Stimulated activated CD4-positive, alpha-beta T cell treated with anti-CD3 and anti-CD28 coated beads, Interleukin-12 subunit alpha, Interleukin-12 subunit beta, amount 100 ng/mL, for 24 hours (primary cell): ENCODE measurements around the gene PSD.

ENCODE experiments used
- DNase-seq, 2 experiments: peaks; one replicate each; pipeline ENCODE4 v3.0.0-alpha.2; 2020; ENCODE audit warnings: low read depth in 2 of 2

Gene PSD

DNA sequence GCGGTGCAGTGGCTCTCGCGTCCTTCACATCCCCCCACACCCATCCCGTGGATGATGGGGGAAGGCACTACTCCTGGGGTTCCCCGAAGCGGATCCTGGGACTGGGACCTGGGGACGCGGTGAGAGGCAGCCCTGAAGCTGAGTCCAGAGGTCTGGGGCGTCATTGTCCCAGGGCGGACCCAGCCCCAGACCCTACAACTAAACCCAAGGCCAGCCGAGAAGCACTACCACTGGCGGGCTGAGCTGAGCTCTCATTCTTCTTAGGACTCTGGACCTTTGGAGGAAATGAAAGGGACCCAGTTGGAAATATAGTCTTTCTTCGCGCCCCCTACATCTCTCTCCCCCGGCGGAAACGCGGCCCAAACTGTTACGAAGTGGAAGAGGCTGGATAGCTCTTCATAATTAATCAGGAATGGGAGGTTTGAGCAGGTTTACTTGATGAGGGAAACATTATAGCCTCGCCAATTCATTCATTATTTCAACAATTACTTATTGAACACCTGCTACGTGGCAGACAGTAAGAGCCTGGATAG is 1.7 kb upstream of the PSD start:
- no peak for DNase-seq

DNA sequence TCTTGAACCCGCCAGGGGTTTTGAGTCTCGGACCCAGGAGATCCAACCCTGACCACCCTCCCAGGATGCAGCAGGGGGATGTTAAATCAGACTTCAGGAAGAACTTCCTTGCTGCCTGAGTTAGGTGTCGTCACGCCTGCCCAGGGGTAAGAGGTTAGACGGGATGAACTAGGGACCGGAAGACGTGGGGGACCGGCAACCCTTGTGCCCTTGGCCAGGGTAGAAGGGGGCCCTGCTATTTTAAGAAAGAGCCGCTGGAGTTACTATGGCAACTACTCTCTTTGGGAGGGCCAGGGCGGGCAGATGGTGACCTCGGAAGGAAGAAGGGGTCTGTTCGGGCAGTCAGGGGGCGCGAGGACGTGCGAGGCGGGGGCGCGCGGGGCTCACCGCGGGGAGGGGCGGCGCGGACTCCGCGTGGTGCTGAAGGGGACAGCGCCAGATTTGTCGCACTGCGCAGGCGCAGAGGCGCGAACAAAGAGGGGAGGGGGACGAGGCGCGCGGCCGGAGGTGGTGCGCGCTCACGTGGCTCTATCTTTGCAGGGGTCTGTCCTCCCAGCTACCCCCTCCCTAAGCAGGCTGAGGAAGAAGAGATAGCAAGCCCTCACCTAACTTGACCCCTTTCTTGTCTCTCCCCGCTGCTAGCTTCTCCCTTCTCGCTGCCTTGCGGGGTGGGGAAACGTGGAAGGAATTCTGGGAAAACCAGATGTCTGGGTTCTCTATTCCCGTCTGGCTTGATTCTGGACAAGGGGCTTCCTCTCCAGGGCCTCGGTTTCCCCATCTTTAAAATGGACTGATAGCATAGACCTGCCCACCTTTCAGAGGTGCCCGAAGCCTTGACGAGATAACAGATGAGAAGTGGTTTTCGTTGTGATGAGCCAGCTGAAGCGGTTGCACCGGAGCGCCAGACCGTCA is 940 bp upstream of the PSD start:
- peak in 1 of 2 experiments; percentile 54 for DNase-seq

- no peak for DNase-seq
Observed at GRCh38 chr10:102416695-102417094, 1.9 kb downstream of the PSD start.

DNA sequence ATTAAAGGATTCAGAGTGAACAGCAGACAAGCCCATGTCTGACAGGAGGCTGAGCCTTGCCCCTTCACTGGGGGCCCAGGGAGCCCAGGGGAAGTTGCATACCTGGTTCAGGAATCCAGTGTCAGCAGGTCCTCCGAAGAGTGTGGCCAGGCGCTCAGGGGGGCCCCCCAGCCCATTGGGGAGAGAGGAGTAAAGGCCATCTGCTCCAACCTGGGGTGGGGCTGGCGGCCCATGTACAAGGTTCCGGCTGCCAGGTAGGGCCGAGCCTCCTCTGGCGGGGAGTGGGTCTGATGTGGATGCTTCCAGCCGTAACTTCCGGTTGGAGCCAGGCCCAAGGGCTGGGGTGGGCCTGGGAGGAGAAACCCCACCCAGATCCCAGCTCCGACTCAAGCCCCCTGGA is 2.3 kb downstream of the PSD start:
- DNase-seq, result no peak

DNA sequence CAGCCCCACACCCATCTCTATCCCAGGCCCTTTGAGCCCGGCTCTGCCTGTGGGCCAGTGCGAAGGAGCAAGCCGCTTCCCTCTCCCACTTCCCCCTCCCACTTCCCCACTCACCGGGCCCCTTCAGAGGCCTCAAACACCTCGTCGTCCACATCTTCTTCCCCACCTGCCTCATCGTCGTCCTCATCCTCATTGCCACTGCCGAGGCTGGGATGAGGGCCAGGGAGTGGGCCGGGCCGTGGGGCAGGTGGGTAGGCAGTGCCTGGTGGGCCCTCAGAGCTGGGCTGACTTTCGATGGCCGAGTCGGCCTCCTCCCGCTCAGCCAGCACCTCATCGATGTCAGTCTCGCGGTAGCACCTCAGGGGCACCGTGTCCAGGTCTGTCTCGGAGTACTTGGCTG is 3.8 kb downstream of the PSD start:
- no peak for DNase-seq

DNA sequence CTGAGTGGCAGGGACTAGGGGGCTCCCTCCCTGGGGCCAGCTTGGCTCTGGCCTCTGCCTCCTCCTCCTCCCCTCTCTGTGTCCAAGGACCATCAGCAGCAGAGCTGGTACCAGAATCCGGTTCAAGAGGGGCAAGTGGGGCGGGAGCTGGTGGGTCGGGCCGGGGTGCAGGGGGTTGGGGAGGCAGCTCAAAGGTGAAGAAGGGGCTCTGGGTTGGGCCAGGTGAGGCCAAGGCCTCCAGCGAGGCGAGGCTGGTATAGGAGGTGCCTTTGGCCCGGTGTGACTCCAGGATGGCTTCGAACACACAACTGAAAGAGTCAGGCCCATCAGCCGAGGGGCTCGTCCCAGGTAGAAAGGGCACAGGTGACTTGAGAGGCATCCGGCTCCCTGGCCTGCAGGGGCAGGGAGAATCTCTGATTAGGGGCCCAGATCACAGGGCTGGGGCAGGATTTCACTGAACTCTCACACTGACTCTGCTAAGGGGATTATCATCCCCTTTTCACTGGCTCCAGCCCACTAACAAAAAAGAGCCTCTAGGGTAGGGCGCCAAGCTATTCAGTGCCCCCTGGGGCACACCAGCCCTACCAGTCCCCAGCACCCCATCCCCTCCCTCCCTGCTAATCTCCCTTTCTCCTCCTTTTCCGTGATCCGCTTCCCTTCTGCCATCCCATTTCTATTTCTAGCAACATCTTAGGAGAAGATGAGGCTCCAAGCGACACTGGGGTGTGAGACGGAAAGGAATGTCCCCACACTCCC is 4.6 kb downstream of the PSD start:
- DNase-seq, result no peak

DNA sequence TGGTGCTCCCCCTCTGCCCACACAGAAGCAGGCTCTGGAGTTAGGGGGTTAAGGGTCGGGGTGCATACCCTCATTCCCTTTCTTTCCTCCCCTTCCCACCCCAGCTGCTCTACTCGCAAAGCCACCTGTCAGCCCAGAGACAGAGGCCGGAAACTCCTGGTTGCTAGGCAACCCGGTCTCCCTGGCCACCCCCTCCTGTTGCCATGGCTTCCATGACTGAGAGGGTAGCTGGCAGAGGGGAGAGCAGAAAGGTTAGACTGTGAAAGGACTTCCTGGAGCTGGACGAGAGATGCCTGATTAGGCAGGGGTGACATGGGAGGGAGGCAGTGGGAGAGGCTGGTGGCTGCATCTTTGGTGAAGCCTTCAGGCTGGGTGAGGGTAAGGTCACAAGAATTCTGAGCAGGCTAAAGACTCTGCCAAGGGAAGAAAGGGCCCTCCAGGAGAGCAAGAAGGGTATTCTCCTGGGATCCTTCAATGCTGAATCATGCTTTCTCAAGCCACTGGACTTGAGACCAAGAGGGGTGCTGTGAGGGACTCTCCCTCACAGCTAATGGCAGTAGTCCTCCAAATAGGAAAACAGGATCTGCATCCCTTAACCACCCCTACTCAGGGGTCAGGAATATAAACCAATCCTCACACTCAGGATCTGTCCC is 5.4 kb downstream of the PSD start:
- no peak for DNase-seq

DNA sequence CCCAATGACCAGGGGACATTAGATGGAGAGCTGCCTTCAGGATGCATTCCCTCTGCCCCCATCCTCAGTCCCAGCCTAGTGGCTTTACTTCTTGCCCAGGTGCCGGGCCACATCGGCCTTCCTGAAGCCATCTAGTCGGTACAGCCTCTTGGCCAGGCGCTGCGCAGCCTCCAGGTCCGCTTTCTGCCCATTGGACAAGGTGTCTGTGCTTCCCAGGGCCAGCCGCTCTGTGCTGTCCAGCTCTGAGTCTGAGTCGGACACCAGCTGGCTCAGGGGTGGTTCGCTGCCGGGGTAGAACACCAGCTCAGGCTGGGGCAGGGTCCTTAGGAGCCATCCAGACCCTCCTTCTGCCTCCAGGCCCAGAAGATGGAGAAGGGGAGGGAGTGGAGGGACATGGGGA is 6.3 kb downstream of the PSD start:
- no peak for DNase-seq

DNA sequence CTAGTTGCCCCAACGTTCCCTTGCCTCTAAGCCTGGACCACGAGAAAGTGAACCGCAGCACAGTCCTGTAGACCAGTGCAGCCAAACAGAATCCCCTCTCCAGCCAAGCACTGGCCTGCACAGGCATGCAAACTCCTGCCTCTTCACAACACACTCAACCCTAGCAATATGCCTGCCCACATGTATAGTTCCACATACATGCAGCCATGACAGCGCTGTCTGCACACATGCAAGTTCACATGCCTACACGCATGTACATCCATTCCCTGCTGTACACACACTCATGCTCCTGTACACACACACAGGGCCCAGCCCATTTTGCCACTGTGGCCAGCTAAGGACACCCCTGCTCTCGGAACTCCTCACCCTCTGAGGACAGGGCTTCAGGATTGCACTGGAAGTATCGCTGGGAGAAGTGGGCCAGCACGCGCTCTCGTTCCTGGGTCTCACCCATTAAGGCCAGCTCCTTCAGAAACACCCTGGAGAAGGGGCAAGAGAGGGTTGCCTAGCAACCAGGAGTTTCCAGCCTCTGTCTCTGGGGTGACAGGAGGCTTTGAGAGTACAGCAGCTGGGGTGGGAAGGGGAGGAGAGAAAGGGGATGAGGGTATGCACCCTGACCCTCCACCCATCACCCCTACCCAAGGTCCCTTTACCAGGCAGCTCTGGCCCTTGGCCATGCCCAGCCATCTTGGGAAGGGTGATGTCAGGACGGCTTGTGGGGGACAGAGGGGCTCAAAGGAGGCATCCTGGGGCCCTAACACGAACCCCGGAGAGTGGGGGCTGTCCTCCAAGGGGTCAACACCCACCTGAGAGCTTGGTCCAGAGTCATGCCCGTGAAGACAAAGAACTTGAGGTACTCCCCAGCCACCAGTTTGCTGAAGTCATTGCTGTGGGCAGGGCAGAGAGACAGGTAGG is 7.0 kb downstream of the PSD start:
- DNase-seq, result no peak

DNA sequence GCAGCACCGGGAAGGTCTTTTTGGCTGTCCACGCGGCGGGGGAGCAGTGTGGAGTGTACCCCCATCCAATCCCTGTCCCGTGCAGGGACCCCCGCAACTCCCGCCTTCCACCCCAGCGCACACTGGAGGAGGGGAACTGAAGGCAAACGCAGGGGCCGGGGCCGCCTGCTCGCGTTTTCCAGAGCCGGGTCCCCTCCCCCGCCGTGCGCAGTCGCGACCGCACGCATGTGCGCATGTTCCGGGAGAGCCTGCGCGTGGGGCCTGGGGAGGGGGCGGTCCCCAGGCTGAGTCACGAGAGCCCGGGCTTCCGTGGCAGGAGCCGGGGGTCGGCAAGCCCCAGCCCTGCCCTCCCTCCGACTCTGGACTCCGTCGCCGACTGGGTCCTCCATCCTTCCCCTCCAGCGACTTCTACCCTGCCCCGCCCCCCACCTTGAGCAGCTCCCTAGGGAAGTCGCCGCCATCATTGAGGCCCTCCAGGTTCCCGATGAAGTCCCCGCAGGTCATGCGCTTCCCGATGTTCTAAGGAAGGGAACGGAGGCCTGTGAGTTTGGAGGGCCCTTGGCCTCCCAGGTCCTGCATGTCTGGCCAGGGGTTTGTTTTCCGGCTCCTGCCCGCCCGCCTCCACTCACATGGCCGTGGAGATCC is 8.0 kb downstream of the PSD start:
- DNase-seq, result peak in 1 of 2 experiments; percentile 64

DNA sequence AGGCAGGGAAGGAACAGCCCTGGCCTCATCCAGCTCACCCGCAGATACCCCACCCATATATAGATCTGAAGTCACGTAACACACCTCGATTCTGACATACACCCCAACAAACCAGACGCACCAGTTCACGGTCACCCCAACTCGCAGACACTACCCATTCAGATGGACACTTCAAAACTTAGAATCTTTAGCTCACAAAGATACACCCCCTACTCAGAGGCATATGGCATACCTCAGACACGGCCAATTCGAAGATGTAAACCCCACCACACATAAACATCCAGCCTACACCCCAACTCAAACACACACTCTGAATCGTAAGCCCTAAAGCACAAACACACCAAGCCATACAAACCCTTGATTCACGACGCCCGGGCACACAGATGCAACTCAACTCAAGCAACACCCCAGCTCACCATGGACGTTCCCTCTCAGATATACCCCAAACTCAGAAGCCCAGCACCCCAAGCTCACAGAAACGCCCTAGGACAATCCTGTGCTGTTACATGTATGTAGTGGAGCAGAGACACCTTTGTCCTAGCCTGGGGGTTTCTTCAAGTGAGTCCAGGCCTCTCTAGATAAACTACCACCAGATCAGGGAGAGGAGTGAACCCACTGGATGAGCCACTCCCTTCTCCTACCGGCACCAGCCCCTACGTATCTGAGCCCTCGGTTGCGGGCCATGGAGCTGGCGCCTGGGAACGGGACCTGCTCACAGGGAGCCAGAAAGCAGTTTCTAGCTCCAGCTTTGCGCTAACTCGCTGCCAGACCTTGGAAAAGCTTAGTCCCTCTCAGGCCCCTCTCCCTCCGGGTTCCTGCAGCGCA is 8.8 kb downstream of the PSD start:
- no peak for DNase-seq

DNA sequence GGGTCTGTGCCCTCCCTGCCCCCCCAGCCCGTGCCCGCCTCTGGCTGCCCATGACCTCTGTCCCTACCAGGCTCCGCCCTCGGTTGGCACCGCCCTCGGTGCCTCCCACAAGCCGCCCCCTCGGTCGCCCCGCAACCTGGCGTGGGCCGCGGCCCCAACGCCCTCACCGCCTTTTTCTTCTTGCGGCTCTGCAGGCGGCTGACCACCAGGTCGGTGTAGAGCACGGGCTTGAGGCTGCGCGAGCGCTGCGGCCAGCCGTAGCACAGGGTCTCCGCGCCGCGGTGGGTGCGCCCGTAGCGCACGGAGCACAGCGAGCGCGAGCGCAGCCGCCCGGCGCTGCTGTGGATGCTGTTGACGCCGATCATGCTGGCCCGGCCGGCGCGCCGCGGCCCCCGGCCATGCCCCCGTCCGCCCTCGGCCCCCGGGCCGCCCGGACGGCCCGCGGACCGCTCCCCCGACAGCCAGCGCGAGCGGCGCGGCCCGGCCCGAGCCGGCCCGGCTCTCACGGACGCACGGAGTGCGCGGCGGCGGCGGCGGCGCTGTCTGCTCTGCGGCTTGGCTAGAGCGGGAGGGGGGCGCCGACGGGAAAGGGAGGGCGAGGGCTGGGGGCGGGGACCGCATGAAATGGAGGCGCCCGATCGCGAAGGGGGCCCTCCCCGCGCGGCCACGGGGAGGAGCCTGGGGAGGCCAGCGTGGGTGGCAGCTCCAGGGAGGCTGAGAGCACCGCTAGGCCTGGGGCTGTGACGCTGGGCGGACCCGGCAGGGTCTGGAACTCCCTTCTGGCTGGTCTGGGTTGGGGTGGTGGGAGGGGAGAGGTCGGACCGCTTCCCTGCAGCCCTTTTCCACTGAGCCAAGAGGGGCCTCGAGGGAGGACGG is 9.6 kb downstream of the PSD start:
- DNase-seq, result peak; percentile 46 to 74

DNA sequence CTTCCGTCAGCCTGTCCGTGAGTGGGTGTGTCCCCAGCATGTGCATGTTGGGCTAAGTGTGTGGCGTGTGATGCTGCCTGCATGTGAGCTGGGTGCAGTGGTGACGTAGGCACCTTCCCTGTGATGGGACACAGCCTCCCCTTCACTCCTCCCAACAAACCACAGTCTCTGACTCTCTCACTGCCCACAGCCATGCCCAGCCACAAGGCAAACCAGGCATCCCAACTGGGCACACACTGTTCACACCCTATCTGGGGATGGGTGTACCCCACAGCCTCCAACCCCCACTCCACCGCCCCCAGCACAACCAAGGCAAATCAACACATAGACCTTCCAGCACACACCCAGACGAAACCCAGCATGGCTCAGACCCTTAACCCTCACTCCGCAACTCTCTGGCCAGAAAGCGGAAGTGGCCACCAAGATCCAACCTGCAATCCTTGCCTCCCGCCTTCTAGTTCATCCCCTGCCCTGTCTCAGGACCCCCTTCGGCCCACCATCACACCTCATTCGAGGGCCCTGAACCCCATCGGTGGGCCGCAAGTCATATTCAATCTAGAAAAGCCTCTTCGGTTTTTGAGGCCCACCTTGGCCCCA is 10.4 kb downstream of the PSD start:
- no peak for DNase-seq

GRCh38 chr10:102407425-102408130 is 11.0 kb downstream of the PSD start:
- DNase-seq, result no peak

DNA sequence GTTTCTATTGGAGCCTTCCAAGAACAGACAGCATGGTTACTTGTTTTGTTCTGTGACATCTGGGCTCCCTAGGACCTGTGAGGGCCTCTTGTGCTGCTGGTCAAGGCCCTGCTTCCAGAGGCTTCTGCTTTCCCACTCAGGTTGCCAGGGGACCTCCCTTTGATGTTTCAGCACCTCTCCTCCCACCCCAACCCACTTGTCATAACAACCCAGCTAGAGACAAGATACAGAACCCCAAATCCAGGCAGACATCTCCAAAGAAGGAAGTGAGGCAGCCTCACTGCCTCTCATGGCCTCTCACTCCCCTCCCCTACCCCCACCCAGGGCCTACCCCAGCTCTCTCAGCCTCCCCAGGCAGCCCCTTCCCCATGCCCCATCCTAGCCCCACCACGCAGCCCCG is 11.8 kb downstream of the PSD start:
- DNase-seq, result no peak

- no peak for DNase-seq
Observed at GRCh38 chr10:102405632-102406031, 13.0 kb downstream of the PSD start.

DNA sequence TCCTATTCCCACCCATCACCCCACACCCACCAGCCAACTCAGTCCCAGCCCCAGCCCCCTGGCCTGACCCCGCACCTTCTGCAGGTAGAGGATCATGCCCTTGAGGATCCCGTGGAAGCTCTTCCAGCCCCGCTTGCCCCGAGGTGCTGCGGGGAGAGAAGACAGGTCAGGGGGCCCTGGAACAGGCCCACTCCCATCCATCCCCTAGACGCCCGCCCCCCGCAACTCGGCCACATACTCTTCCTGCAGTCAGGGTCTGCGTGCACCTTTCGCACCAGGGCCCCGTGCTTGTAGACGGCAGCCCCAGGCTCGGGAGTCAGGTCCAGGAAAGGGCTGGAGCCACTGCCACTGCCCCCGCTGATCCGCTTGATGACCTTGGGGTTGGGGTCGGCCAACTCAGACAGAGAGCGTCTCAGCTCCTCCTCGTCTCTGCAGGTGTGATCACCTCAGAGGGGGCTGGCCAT is 13.4 kb downstream of the PSD start:
- DNase-seq, result no peak
